CD4-positive, alpha-beta T cell treated with Interferon gamma for 1 hour (primary cell): ENCODE data around the gene KCTD21.

ENCODE experiments used
- DNase-seq: peaks from one replicate; pipeline ENCODE4 v3.0.0-alpha.2; 2020

Gene KCTD21

DNA sequence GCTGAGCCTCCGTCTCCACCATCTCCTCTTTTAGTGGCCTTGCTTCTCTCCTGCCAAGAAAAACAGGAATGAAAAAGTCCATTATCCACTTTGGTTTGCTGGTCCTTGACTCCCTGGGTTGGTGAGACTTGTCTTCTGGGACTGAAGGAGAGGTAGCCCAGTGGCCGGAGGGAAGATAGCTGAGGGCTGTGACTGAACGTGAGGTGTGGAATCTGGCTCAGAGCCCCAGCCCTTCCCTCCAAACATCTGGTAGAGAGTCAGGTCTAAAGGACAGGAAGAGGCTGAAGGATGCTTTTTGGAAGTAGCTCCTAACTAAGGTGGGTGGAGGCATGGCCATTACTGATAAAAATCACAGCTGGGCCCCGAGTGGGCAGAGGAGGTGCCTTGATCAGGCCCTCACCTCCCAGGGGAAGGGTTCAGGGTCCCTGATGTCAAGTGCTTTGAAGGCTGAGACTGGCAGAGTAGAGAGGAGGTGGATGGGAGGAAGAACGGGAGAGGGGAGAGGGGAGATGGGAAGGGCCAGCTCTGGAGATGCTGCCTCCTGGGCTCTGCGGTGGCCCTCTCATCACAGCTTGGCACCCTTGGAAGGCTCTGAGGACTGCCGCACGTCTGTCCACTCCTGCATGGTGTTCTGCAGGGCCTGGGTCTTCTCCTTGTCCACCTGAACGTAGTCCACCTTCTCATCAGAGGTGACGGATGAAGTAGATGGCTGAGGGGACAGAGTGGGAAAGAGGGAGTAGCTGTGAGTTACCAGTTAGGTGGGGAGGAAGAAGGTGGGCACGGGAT is 30.5 kb upstream of the KCTD21 start:
- no peak for DNase-seq

DNA sequence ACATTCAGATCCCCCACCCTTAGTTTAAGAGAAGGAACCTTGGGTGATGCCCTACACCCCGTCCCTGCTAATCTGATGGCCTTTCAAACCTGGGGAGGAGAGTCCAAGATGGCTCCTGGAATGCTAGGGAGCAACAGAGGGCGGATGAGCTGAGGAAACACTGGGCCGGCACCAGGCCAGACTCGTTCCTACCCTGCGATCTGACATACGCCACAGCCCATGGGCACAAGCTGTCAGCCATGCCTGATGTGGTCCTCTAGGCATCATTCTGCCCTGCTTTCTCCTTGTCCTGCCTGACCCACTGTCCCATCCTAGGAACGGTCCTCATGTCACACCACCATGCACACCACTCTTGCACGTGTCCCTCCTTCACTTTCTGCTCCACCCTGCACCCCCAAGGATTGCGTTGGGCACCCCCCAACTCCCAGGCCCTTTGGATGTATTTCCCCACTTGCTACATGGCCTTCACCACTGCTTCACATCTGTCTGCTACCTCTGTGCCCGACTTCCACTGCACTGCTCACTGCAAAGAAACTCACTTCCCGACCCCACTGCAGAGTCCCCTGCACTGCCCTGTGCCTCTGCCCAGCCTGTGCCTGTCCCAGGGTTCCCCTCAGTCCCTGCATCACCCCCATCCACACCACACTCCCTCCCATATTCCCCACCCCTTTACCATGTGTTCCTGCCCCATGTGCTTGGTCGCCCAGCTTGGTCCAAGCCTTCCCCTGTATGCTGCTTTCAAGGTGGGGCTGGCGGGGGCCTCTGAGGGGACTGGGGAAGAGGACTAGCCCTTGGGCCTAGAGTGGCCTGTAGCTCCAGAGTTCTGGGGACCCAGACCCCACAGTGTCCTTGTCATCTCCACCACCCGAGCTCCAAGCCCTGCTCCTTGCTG is 29.5 kb upstream of the KCTD21 start:
- DNase-seq: no peak

DNA sequence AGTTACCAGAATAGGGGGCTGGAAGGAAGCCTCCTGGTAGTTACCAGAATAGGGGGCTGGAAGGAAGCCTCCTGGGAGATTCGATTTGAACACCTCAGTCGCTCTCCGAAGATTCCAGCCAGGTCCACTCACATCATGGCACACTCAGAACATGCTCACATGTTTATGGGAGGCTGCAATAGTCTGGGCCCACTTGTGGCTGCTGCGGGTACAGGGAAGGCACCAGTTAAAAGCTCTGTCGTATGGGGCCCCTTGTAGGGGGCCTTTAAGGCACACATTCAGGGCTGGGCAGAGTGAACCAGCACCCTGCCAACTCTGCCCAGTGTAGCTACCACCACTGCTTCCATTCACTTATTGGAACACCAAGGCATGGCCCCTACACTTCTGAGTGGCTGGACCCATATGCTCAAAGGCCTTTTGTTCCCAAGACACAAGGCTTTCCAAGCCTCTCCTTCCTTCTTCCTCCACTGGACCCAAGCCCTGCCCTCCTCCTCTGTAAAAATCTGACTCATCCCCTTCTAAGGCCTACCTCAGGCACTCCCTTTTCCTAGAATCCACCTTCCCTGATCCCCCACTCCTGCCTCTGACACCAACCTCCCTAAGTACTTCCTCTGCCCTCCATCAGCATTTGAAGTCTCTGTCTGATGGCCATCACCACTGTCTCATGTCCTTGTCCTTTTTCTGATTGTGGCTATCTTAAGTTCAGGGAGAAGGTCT is 28.3 kb upstream of the KCTD21 start:
- no peak for DNase-seq

- DNase-seq: no peak
Observed at GRCh38 chr11:78216021-78216420, 27.6 kb upstream of the KCTD21 start.

GRCh38 chr11:78214331-78215194 is 26.1 kb upstream of the KCTD21 start:
- DNase-seq: no peak

- no peak for DNase-seq
Observed at GRCh38 chr11:78213526-78214330, 25.3 kb upstream of the KCTD21 start.

- DNase-seq: no peak
Observed at GRCh38 chr11:78212586-78213371, 24.4 kb upstream of the KCTD21 start.

- DNase-seq: no peak
Observed at GRCh38 chr11:78211565-78211964, 23.1 kb upstream of the KCTD21 start.

DNA sequence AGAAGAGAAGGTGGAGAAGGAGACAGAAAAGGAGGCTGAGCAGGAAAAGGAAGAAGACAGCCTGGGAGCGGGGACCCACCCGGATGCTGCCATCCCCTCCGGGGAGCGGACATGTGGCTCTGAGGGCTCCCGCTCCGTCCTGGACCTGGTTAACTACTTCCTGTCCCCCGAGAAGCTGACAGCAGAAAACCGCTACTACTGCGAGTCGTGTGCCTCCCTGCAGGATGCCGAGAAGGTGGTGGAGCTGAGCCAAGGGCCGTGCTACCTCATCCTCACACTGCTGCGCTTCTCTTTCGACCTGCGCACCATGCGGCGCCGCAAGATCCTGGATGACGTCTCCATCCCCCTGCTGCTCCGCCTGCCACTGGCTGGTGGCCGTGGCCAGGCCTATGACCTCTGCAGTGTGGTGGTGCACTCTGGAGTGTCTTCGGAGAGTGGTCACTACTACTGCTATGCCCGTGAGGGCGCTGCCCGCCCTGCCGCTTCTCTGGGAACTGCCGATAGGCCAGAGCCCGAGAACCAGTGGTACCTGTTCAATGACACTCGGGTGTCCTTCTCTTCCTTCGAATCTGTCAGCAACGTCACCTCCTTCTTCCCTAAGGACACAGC is 21.7 kb upstream of the KCTD21 start:
- DNase-seq: no peak

DNA sequence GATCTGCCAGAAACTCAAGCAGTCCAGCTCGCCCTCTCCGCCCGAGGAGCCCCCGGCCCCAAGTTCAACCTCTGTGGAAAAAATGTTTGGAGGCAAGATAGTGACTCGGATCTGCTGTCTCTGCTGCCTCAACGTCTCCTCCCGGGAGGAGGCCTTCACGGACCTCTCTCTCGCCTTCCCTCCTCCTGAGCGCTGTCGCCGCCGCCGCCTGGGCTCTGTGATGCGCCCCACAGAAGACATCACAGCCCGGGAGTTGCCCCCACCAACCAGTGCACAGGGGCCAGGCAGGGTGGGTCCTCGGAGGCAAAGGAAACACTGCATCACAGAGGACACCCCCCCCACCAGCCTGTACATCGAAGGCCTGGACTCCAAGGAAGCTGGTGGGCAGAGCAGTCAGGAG is 21.1 kb upstream of the KCTD21 start:
- no peak for DNase-seq

DNA sequence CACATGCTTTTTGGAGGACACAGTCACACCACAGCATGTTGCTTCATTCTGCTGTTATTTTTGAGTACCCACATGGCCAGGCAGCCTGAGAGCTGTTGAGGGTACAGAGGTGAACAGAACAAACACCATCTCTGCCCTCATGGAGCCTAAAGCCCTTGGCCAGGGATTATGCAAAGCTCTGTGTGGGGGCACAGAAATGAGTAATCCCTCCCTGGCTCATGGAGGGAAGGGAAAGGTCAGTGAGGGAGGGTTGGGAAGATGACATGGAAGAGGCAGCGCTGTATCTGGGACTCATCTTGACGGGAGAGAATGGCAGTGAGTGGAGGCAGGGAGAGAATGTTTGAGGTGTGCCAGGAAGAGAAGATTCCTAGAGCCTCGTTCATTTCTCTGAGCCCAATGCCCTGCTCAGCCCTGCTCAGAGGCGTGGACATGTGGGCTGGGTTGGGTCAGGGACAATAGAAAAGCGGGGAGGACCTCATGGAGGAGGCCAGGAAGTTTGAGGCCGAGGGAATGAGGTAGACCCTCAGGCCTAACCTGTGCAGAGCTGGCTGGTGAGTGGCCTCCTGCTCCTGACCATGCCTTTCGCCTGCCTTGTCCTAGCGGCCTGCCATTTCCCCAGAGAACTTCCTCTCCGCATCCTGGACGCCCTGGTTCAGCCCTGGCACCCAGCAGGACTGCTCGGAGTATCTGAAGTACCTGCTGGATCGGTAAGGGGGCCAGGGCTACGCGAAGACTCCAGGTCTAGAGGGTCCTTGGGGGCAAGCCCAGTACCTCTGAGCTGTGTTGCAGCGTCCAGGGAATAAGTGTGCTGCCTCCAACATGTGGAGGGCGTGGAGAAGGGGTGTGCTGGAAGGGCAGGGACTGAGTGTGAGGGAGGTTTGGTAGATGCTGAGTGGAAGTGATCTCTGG is 20.1 kb upstream of the KCTD21 start:
- no peak for DNase-seq

DNA sequence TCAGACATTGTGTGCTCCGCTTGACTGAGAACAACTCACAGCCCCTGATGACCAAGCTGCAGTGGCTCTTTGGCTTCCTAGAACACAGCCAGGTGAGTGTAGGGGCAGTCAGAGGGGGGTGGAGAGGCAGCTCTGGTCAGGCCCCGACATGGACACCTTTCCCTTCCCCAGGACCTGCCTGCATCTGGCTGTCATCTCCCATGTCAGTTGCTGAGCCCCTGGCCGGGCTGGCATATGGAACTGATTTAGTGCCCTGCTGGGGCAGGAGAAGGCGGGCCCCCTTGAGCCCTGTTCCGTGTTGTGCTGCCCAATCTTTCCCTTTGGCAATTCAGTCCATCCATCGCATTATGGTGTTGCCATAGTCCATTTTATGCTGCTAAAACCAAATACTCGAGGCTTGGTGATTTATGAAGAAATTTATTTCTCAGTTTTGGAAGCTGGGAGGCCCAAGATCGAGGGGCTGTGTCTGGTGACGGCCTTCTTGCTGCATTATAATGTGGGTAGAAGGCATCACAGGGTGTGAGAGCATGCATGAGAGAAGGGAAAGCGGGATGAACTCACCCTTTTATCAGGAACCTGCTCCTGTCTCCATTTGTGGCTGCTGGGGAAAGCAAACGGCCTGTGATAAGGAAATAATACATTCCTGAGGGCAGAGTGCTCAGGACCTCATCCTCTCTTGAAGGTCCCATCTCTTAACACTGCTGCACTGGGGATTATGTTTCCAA is 19.3 kb upstream of the KCTD21 start:
- DNase-seq: no peak

DNA sequence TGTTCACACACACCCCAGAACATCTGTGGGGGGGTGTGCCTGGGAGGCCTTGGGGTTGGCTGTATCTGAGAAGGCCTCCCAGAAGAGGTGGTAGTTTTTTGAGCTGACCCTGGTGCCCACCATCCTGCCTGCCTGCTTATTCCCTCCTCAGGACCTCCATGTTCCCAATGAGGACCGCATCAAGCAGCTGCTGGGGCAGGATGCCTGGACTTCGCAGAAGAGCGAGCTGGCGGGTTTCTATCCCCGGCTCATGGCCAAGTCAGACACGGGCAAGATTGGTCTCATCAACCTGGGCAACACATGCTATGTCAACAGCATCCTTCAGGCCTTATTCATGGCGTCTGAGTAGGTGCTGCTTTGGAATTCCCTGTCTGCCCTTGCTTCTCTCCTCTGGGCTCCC is 17.3 kb upstream of the KCTD21 start:
- no peak for DNase-seq

- no peak for DNase-seq
Observed at GRCh38 chr11:78205256-78205655, 16.8 kb upstream of the KCTD21 start.

DNA sequence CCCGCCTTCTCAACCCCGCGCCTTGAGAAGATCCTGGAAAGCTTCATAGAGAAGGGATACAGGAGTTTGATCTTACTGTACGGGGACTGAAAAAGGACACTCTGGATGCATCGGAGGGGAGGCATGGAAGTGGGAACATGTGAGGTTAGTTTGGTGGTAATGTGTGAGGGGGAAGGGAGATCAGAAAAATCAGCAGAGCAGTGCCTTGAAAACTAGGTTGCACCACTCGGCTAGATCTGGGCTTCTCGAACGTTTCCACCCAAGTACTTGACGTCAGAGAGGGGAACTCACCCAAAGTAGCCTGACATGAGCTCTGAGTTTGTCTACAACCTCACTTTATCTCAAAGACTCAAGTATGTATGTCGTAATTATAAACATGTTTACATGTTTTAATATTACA is 14.8 kb upstream of the KCTD21 start:
- peak; percentile 78 for DNase-seq

DNA sequence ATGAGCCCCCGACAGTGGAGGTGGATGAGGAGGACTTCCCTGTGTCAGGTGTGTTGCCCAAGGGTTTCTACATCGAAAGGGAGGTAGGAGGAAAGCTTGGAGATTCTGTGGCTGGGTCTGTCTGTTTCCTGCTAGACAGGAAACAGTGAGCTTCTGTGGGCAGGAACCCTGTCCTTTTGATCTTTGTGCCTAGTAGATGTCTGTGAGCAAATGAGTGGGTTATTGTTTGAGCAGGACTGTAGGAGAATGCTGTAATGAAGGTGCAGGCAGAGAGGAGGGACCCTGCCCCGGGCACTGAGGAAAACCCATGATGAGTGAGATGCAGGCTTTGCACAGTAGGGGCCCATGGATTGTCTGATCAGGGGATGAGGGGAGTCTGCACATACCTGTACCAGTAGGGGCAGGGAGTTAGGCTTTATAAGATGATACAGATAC is 14.3 kb upstream of the KCTD21 start:
- peak; percentile 69 for DNase-seq

DNA sequence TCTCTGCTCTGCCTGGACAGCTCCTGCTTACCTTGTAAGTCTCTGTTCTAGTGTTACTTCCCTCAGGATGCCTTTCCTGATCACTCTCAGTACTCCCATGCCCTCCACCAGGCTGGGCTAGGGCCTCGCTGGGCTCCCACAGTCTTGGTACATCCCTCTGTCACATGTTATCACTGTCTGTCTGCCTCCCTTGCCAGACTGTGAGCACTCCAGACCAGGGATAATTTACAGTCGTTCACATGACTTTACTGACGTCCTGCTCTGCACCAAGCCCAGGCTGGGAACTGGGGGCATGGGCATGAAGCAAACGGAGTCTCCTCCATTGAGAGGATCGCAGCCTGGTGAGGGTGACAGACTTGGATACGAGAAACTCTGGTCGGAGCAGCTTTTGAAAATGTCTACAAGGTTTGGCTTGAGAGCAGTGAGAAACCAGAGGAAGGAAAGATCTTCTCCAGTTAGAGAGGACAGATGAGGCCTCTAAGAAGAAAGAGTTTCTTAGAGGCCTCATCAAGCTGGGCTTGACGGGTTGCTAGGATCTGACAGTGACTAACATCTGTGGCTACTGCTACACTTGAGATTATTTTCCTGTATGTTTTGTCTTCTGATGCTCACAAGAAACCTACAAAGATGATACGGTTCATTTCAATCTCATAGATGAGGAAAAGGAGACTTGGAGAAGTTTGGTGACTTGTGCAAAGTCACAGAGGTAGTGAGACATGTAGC is 12.8 kb upstream of the KCTD21 start:
- no peak for DNase-seq

DNA sequence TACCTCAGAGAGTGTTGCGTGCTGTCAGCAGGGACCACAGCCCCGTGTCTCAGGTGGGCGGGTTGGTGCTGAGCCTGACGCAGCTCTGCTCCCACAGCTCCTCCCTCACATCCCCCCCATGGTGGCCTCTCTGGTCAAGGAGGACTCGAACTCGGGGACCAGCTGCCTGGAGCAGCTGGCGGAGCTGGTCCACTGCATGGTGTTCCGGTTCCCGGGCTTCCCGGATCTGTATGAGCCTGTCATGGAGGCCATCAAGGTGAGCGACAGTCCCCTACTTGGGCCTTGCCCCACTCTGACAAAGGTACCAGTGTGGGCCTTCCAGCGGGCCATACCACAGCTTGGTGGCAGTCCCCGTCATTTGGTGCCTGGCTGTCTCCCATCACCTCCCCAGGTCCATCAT is 12.1 kb upstream of the KCTD21 start:
- no peak for DNase-seq
